ENCODE data around the gene TRAPPC8. TPM values are rescaled to one million over a fixed set of nuclear protein-coding genes. Genes with fewer than 3 reads are reported as not detected.

The TRAPPC8 gene
- total and polyA plus RNA-seq, 10 of the 15 experiments (the other 5 are each of a cell fraction or from before 2014, with no cell fraction given), result 13.0 to 75.4 (median 24.8) TPM

- DNase-seq (ENCODE audit: low read depth, low spot score), result no peak
- Histone ChIP-seq H3K4me2 (ENCODE audit: control insufficient read depth, insufficient read depth) (no peak overlapping the region), H3K4me1 (ENCODE audit: control insufficient read depth, insufficient read depth, low read length) (no peaks in the 10 kb centered on the region), H2AFZ (ENCODE audit: control insufficient read depth, low read depth, low read length) (no peak overlapping the region), H3K4me3 (no peak overlapping the region), H3K27me3 (replicated peaks in 1 of 2; ENCODE audit: control insufficient read depth in 2 of 2, insufficient read depth in 2 of 2, low read length in 1 of 2) (no peaks in the 10 kb centered on the region), H3K79me2 (ENCODE audit: control insufficient read depth, insufficient read depth, low read length) (no peaks in the 10 kb centered on the region), H4K20me1 (ENCODE audit: control insufficient read depth, insufficient read depth) (no peaks in the 10 kb centered on the region), H3K36me3 (ENCODE audit: control insufficient read depth in 2 of 2, insufficient read depth in 2 of 2, low read length in 1 of 2) (no peaks in the 10 kb centered on the region), H3K27ac (ENCODE audit: control insufficient read depth, insufficient read depth) (no peak overlapping the region), H3K9ac (ENCODE audit: control insufficient read depth, insufficient read depth, low read length) (no peak overlapping the region), H3K9me3 (replicated peaks; ENCODE audit: control insufficient read depth, insufficient read depth, low read length) (peaks cover 7% of the 10 kb centered on the region; the same call in 2 of the 3 replicates)
- ChIA-PET SMC1A (ENCODE audit: uncharacterized antibody, unreplicated experiment) (interaction anchor here (0.6 to 1.6 kb wide), 3 partner anchors 38 to 157 kb away, joined by 3 read pairs; no protein-coding TSS in a partner anchor), CTCF (no interaction called here), RAD21 (ENCODE audit: unreplicated experiment) (interaction anchor here (1.2 kb wide), 1 partner anchor 257 kb away, joined by 4 read pairs; no protein-coding TSS in a partner anchor), POLR2A (no interaction called here)
- no TSS peak for BruUV-seq (replicated peaks)
- FAIRE-seq, result no peak
- no peak for ATAC-seq
- 78% methylated on average over 2 of the region's 2 CpGs for WGBS (ENCODE audit: insufficient coverage, insufficient replicate concordance, low lambda C conversion rate, missing lambda C conversion rate)
- intact Hi-C loops (cut with micrococcal nuclease; ENCODE audit: unreplicated experiment) (loop anchor here (5.0 to 10.0 kb wide), 3 partner anchors 237 to 555 kb away; no protein-coding TSS in a partner anchor), in situ Hi-C loops (cut with MboI) (no loop called here)
- TF ChIP-seq FOS (IDR thresholded peaks at IDR 0.05; ENCODE audit: borderline replicate concordance, extremely low read depth, insufficient read length) (no peak), HDAC6 (IDR thresholded peaks at IDR 0.05; ENCODE audit: unreplicated experiment) (no peak), POLR2AphosphoS5 (IDR thresholded peaks at IDR 0.05; ENCODE audit: low read length) (no peak), CEBPZ (IDR thresholded peaks at IDR 0.05; ENCODE audit: low read depth, low read length) (no peak), SMC3 (IDR thresholded peaks at IDR 0.05; ENCODE audit: borderline replicate concordance, low read length) (no peak), FOXK2 (IDR thresholded peaks at IDR 0.05) (no peak), SUPT20H (IDR thresholded peaks at IDR 0.05; ENCODE audit: borderline replicate concordance, control insufficient read depth, low read depth, low read length) (no peak), REST (IDR thresholded peaks at IDR 0.05; ENCODE audit: low read depth, low read length) (no peak), TCF3 (IDR thresholded peaks at IDR 0.05; ENCODE audit: borderline replicate concordance, insufficient read depth, low read depth, low read length) (no peak)
- TF ChIP-seq, protein P1, sequence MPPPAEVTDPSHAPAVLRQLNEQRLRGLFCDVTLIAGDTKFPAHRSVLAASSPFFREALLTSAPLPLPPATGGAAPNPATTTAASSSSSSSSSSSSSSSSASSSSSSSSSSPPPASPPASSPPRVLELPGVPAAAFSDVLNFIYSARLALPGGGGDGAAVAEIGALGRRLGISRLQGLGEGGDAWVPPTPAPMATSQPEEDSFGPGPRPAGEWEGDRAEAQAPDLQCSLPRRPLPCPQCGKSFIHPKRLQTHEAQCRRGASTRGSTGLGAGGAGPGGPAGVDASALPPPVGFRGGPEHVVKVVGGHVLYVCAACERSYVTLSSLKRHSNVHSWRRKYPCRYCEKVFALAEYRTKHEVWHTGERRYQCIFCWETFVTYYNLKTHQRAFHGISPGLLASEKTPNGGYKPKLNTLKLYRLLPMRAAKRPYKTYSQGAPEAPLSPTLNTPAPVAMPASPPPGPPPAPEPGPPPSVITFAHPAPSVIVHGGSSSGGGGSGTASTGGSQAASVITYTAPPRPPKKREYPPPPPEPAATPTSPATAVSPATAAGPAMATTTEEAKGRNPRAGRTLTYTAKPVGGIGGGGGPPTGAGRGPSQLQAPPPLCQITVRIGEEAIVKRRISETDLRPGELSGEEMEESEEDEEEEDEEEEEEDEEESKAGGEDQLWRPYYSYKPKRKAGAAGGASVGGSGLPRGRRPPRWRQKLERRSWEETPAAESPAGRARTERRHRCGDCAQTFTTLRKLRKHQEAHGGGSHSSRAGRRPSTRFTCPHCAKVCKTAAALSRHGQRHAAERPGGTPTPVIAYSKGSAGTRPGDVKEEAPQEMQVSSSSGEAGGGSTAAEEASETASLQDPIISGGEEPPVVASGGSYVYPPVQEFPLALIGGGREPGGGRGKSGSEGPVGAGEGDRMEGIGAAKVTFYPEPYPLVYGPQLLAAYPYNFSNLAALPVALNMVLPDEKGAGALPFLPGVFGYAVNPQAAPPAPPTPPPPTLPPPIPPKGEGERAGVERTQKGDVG (CRISPR knock-in tag; IDR thresholded peaks at IDR 0.05), result no peak
Measured at GRCh38 chr18:31979714-31980113, 36.8 kb upstream of the TRAPPC8 start.
